ENCODE results near the gene LPAR1. TPM values are rescaled to one million over a fixed set of nuclear protein-coding genes. Genes with fewer than 3 reads are reported as not detected.

Gene LPAR1
- total and polyA plus RNA-seq, 10 of the 15 experiments (the other 5 are each of a cell fraction or from before 2014, with no cell fraction given): 3.3 to 12.9 (median 8.4) TPM

DNA sequence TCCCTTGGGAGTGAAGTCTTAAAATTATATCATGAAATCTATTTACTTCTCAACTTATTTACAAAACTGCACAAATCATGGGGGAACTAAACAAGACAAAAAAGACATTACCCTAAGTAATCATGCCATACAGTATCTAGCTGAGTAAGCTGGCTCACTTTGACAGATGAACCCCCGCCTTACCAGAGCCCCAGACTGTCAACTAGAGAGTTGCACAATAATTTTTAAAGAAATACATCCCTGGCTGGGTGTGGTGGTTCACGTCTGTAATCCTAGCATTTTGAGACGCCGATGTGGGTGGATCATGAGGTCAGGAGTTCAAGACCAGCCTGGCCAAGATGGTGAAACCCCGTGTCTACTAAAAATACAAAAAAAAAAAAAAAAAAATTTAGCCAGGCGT lies 62.3 kb downstream of the LPAR1 start:
- no peaks in the 10 kb centered on the region for H3K9me3 ChIP-seq (replicated peaks; ENCODE audit: control insufficient read depth, insufficient read depth, low read length)
- in situ Hi-C loops (cut with MboI) (no loop called here), intact Hi-C loops (cut with micrococcal nuclease; ENCODE audit: unreplicated experiment) (no loop called here)
- ChIA-PET SMC1A (ENCODE audit: uncharacterized antibody, unreplicated experiment) (interaction anchor here (0.6 to 9.3 kb wide), 20 partner anchors 8 to 173 kb away, joined by 3 to 97 read pairs (median 4); no protein-coding TSS in a partner anchor), RAD21 (ENCODE audit: unreplicated experiment) (interaction anchor here (1.0 to 2.8 kb wide), 13 partner anchors 8 to 64 kb away, joined by 3 to 15 read pairs (median 5); no protein-coding TSS in a partner anchor), POLR2A (interaction anchor here (0.7 to 1.5 kb wide), 7 partner anchors 10 to 175 kb away, joined by 3 to 7 read pairs (median 3); no protein-coding TSS in a partner anchor), CTCF (interaction anchor here (1.3 to 1.6 kb wide), 6 partner anchors 13 to 60 kb away, joined by 3 to 6 read pairs (median 4); no protein-coding TSS in a partner anchor)
- H4K20me1 ChIP-seq (ENCODE audit: control insufficient read depth, insufficient read depth): no peaks in the 10 kb centered on the region
- DNase-seq (ENCODE audit: low read depth, low spot score) (no peak), FAIRE-seq (no peak), ATAC-seq (peak; percentile 69)
- H2AFZ ChIP-seq (ENCODE audit: control insufficient read depth, low read depth, low read length): no peak overlapping the region
- H3K27ac ChIP-seq (ENCODE audit: control insufficient read depth, insufficient read depth): no peak overlapping the region
- TF ChIP-seq MEF2B (IDR thresholded peaks at IDR 0.05; ENCODE audit: partially characterized antibody, poor library complexity, severe bottlenecking) (peak; percentile 10), NR2F1 (conservative IDR thresholded peaks at IDR 0.05) (no peak)
- TF ChIP-seq, protein P1, sequence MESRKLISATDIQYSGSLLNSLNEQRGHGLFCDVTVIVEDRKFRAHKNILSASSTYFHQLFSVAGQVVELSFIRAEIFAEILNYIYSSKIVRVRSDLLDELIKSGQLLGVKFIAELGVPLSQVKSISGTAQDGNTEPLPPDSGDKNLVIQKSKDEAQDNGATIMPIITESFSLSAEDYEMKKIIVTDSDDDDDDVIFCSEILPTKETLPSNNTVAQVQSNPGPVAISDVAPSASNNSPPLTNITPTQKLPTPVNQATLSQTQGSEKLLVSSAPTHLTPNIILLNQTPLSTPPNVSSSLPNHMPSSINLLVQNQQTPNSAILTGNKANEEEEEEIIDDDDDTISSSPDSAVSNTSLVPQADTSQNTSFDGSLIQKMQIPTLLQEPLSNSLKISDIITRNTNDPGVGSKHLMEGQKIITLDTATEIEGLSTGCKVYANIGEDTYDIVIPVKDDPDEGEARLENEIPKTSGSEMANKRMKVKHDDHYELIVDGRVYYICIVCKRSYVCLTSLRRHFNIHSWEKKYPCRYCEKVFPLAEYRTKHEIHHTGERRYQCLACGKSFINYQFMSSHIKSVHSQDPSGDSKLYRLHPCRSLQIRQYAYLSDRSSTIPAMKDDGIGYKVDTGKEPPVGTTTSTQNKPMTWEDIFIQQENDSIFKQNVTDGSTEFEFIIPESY (IDR thresholded peaks at IDR 0.05): 0 out of 2 replicates have a peak, but pooled peaks have one; percentile 24
- H3K27me3 ChIP-seq (replicated peaks in 1 of 2; ENCODE audit: control insufficient read depth in 2 of 2, insufficient read depth in 2 of 2, low read length in 1 of 2): no peaks in the 10 kb centered on the region
- H3K4me2 ChIP-seq (ENCODE audit: control insufficient read depth, insufficient read depth): no peak overlapping the region
- BruUV-seq (replicated peaks): no TSS peak
- 12% methylated on average over 4 of the region's 6 CpGs for WGBS (ENCODE audit: insufficient coverage, insufficient replicate concordance, low lambda C conversion rate, missing lambda C conversion rate)
- H3K4me1 ChIP-seq (ENCODE audit: control insufficient read depth, insufficient read depth, low read length): no peaks in the 10 kb centered on the region
- H3K4me3 ChIP-seq: no peak overlapping the region
- H3K9ac ChIP-seq (ENCODE audit: control insufficient read depth, insufficient read depth, low read length): no peak overlapping the region
- no peaks in the 10 kb centered on the region for H3K36me3 ChIP-seq (ENCODE audit: control insufficient read depth in 2 of 2, insufficient read depth in 2 of 2, low read length in 1 of 2)
- H3K79me2 ChIP-seq (ENCODE audit: control insufficient read depth, insufficient read depth, low read length): no peaks in the 10 kb centered on the region

DNA sequence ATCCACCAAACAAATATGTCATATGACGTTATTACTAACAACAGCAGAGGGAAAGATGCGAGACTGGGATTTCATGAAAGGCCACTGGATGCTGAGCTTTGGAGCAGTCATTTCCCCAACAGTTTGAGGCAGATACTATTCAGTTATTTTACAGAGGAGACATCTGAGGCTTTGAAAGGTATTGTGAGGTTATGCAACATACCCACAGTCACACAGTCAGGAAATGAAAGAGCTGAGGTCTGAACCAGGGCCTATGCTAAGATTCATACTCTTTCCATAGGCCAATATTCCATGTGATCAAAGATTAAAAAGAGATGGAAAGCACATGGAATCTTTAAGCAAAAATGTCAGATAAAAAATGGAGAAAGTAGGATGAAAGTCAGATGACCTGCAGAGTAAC lies 63.0 kb downstream of the LPAR1 start:
- POLR2A ChIA-PET: interaction anchor here (0.9 to 1.5 kb wide), 4 partner anchors 10 to 40 kb away, joined by 3 to 7 read pairs (median 4); no protein-coding TSS in a partner anchor
- FAIRE-seq (no peak), ATAC-seq (peak; percentile 73), DNase-seq (ENCODE audit: low read depth, low spot score) (no peak)
- H2AFZ ChIP-seq (ENCODE audit: control insufficient read depth, low read depth, low read length): no peak overlapping the region
- H3K9ac ChIP-seq (ENCODE audit: control insufficient read depth, insufficient read depth, low read length): no peak overlapping the region
- CTCF ChIA-PET: interaction anchor here (0.9 to 1.7 kb wide), 4 partner anchors 14 to 45 kb away, joined by 3 to 5 read pairs (median 4); no protein-coding TSS in a partner anchor
- no peaks in the 10 kb centered on the region for H3K36me3 ChIP-seq (ENCODE audit: control insufficient read depth in 2 of 2, insufficient read depth in 2 of 2, low read length in 1 of 2)
- H3K79me2 ChIP-seq (ENCODE audit: control insufficient read depth, insufficient read depth, low read length): no peaks in the 10 kb centered on the region
- no peaks in the 10 kb centered on the region for H4K20me1 ChIP-seq (ENCODE audit: control insufficient read depth, insufficient read depth)
- H3K4me2 ChIP-seq (ENCODE audit: control insufficient read depth, insufficient read depth): no peak overlapping the region
- RAD21 ChIA-PET (ENCODE audit: unreplicated experiment): interaction anchor here (1.0 to 2.8 kb wide), 8 partner anchors 10 to 65 kb away, joined by 3 to 15 read pairs (median 6); no protein-coding TSS in a partner anchor
- SMC1A ChIA-PET (ENCODE audit: uncharacterized antibody, unreplicated experiment): interaction anchor here (0.8 to 9.3 kb wide), 14 partner anchors 8 to 336 kb away, joined by 3 to 97 read pairs (median 4); no protein-coding TSS in a partner anchor
- no peak for TF ChIP-seq GATAD2B (conservative IDR thresholded peaks at IDR 0.05; ENCODE audit: low read depth)
- TF ChIP-seq, protein P2, sequence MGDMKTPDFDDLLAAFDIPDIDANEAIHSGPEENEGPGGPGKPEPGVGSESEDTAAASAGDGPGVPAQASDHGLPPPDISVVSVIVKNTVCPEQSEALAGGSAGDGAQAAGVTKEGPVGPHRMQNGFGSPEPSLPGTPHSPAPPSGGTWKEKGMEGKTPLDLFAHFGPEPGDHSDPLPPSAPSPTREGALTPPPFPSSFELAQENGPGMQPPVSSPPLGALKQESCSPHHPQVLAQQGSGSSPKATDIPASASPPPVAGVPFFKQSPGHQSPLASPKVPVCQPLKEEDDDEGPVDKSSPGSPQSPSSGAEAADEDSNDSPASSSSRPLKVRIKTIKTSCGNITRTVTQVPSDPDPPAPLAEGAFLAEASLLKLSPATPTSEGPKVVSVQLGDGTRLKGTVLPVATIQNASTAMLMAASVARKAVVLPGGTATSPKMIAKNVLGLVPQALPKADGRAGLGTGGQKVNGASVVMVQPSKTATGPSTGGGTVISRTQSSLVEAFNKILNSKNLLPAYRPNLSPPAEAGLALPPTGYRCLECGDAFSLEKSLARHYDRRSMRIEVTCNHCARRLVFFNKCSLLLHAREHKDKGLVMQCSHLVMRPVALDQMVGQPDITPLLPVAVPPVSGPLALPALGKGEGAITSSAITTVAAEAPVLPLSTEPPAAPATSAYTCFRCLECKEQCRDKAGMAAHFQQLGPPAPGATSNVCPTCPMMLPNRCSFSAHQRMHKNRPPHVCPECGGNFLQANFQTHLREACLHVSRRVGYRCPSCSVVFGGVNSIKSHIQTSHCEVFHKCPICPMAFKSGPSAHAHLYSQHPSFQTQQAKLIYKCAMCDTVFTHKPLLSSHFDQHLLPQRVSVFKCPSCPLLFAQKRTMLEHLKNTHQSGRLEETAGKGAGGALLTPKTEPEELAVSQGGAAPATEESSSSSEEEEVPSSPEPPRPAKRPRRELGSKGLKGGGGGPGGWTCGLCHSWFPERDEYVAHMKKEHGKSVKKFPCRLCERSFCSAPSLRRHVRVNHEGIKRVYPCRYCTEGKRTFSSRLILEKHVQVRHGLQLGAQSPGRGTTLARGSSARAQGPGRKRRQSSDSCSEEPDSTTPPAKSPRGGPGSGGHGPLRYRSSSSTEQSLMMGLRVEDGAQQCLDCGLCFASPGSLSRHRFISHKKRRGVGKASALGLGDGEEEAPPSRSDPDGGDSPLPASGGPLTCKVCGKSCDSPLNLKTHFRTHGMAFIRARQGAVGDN (IDR thresholded peaks at IDR 0.05): 0 out of 2 replicates have a peak, but pooled peaks have one; percentile 26
- TF ChIP-seq NR2C1 (IDR thresholded peaks at IDR 0.05): no peak
- no TSS peak for BruUV-seq (replicated peaks)
- H3K4me1 ChIP-seq (ENCODE audit: control insufficient read depth, insufficient read depth, low read length): no peaks in the 10 kb centered on the region
- H3K27me3 ChIP-seq (replicated peaks in 1 of 2; ENCODE audit: control insufficient read depth in 2 of 2, insufficient read depth in 2 of 2, low read length in 1 of 2): no peaks in the 10 kb centered on the region
- in situ Hi-C loops (cut with MboI) (no loop called here), intact Hi-C loops (cut with micrococcal nuclease; ENCODE audit: unreplicated experiment) (no loop called here)
- no peak overlapping the region for H3K27ac ChIP-seq (ENCODE audit: control insufficient read depth, insufficient read depth)
- H3K9me3 ChIP-seq (replicated peaks; ENCODE audit: control insufficient read depth, insufficient read depth, low read length): no peaks in the 10 kb centered on the region
- no peak overlapping the region for H3K4me3 ChIP-seq
- 62% methylated on average over 2 of the region's 2 CpGs for WGBS (ENCODE audit: insufficient coverage, insufficient replicate concordance, low lambda C conversion rate, missing lambda C conversion rate)

All from GM12878 (cell line).